SU-DHL-6 (cell line): Measurements from ENCODE around the gene SPPL2A.
"Not testable (repeated sequence)": the region's sequence is repeated elsewhere in the genome, so short reads cannot be mapped to it uniquely, and the experiment has no call there.

Experiments used
- H2AFZ ChIP-seq: fragments of 200-600 bp; sonication (generic); 2 replicates; pipeline ENCODE4 v1.6.1; 2014; ENCODE audit warnings: low read depth, mild to moderate bottlenecking, moderate library complexity, mixed read lengths, antibody characterized with exemption, low read length; ENCODE audit not compliant: severe bottlenecking
- H3F3A ChIP-seq: fragments of 200-600 bp; shearing (Covaris generic); 2 replicates; pipeline ENCODE4 v1.6.0; 2016; ENCODE audit warnings: antibody characterized with exemption, mild to moderate bottlenecking; ENCODE audit not compliant: insufficient read depth
- H3K27ac ChIP-seq: fragments of 200-600 bp; sonication (generic); 2 replicates; pipeline ENCODE4 v1.5.1; 2016; ENCODE audit warnings: low read depth, mild to moderate bottlenecking, low read length, moderate library complexity, mixed read lengths
- H3K27me3 ChIP-seq: fragments of 200-600 bp; sonication (generic), shearing (Covaris generic); 2 replicates; pipeline ENCODE4 v1.6.0; 2014; ENCODE audit warnings: mild to moderate bottlenecking, low read length
- H3K36me3 ChIP-seq: fragments of 200-600 bp; sonication (generic); 2 replicates; pipeline ENCODE4 v1.6.1; 2014; ENCODE audit warnings: mild to moderate bottlenecking, low read length, mixed read lengths
- H3K4me2 ChIP-seq: fragments of 300-600, 200-600 bp; shearing (Covaris generic), sonication (generic); 2 replicates; pipeline ENCODE4 v1.6.0; 2014; ENCODE audit warnings: low read length, low read depth, mild to moderate bottlenecking; ENCODE audit not compliant: poor library complexity, severe bottlenecking
- H3K4me3 ChIP-seq: fragments of 200-600 bp; sonication (generic); 2 replicates; pipeline ENCODE4 v1.5.1; 2014; ENCODE audit warnings: antibody characterized with exemption, low read length, mild to moderate bottlenecking, mixed read lengths; ENCODE audit not compliant: insufficient read depth, poor library complexity, severe bottlenecking
- H3K79me2 ChIP-seq: fragments of 200-600 bp; sonication (generic); 2 replicates; pipeline ENCODE4 v1.6.1; 2014; ENCODE audit warnings: mild to moderate bottlenecking, low read length, moderate library complexity; ENCODE audit not compliant: insufficient read depth
- H3K9ac ChIP-seq: fragments of 200-600 bp; sonication (generic); 2 replicates; pipeline ENCODE4 v1.7.0; 2014; ENCODE audit warnings: mild to moderate bottlenecking, low read length
- H3K9me2 ChIP-seq: fragments of 200-600 bp; sonication (generic); replicated peaks from 2 replicates; pipeline ENCODE4 v1.6.1; 2014; ENCODE audit warnings: low read length; ENCODE audit not compliant: insufficient read depth
- H3K9me3 ChIP-seq: fragments of 200-600 bp; sonication (generic); 2 replicates; pipeline ENCODE4 v1.6.1; 2014; ENCODE audit warnings: low read length, mixed read lengths; ENCODE audit not compliant: insufficient read depth
- H4K20me1 ChIP-seq: fragments of 200-600 bp; sonication (generic); 2 replicates; pipeline ENCODE4 v1.6.1; 2014; ENCODE audit warnings: low read depth, mild to moderate bottlenecking, antibody characterized with exemption, low read length, moderate library complexity, mixed read lengths
- EZH2phosphoT487 ChIP-seq: fragments of 200-600 bp; sonication (generic), shearing (Covaris generic); conservative IDR thresholded peaks from 2 replicates; pipeline ENCODE4 v1.6.1; 2018; ENCODE audit warnings: mild to moderate bottlenecking, antibody characterized with exemption, low read length, moderate library complexity, mixed read lengths
- TF ChIP-seq, protein P1 (sequence below): fragments of 200-600 bp; sonication (generic); IDR thresholded peaks from one replicate; pipeline ENCODE4 v1.5.1; 2017; ENCODE audit warnings: antibody characterized with exemption, mild to moderate bottlenecking, low read length, moderate library complexity; ENCODE audit not compliant: insufficient read depth, poor library complexity, severe bottlenecking

Gene SPPL2A

DNA sequence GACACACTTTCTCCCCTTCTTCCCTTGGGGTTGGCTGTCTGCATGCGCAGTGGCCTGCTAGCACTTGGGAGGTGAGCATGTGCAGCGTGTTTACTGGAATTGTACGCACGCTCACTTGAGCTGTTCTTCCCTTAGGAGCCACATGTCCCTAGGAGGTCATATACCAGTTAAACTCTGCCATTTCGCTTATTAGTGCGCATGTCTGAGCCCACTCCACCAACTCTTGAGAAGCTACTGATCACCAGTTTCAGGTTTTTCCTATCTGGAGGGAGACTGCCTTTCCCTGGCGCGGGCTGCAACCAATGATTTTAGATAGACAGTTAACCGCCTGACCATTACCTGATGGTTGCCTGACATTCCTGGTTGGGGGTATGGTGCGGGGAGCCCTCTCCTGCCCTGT lies 47.6 kb upstream of the SPPL2A start:
- no peak overlapping the region for H3K4me2 ChIP-seq
- no peak overlapping the region for H3K9ac ChIP-seq
- no peaks in the 10 kb centered on the region for H3F3A ChIP-seq
- no peaks in the 10 kb centered on the region for H3K9me3 ChIP-seq
- H3K79me2 ChIP-seq: no peaks in the 10 kb centered on the region
- no peak overlapping the region for H3K4me3 ChIP-seq
- no peaks in the 10 kb centered on the region for H3K27me3 ChIP-seq
- no peaks in the 10 kb centered on the region for H3K36me3 ChIP-seq
- no peak overlapping the region for H3K27ac ChIP-seq
- H3K9me2 ChIP-seq: no peaks in the 10 kb centered on the region
- H4K20me1 ChIP-seq: no peaks in the 10 kb centered on the region
- no peak overlapping the region for H2AFZ ChIP-seq
- TF ChIP-seq, protein P1, sequence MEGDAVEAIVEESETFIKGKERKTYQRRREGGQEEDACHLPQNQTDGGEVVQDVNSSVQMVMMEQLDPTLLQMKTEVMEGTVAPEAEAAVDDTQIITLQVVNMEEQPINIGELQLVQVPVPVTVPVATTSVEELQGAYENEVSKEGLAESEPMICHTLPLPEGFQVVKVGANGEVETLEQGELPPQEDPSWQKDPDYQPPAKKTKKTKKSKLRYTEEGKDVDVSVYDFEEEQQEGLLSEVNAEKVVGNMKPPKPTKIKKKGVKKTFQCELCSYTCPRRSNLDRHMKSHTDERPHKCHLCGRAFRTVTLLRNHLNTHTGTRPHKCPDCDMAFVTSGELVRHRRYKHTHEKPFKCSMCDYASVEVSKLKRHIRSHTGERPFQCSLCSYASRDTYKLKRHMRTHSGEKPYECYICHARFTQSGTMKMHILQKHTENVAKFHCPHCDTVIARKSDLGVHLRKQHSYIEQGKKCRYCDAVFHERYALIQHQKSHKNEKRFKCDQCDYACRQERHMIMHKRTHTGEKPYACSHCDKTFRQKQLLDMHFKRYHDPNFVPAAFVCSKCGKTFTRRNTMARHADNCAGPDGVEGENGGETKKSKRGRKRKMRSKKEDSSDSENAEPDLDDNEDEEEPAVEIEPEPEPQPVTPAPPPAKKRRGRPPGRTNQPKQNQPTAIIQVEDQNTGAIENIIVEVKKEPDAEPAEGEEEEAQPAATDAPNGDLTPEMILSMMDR: no peak
- TF ChIP-seq EZH2phosphoT487: no peak

GRCh38 chr15:50812181-50812506 lies 46.6 kb upstream of the SPPL2A start:
- not testable (repeated sequence) for H3K79me2 ChIP-seq, H3F3A ChIP-seq, H3K9me3 ChIP-seq, H2AFZ ChIP-seq, H3K9me2 ChIP-seq, H3K27ac ChIP-seq, H3K4me3 ChIP-seq, H3K9ac ChIP-seq, H3K27me3 ChIP-seq, H4K20me1 ChIP-seq, H3K4me2 ChIP-seq, H3K36me3 ChIP-seq

GRCh38 chr15:50811461-50812180 lies 46.1 kb upstream of the SPPL2A start:
- not testable (repeated sequence) for H3F3A ChIP-seq, H2AFZ ChIP-seq, H3K9me2 ChIP-seq, H4K20me1 ChIP-seq, H3K27me3 ChIP-seq, H3K9me3 ChIP-seq, H3K27ac ChIP-seq, H3K4me2 ChIP-seq, H3K9ac ChIP-seq, H3K36me3 ChIP-seq, H3K79me2 ChIP-seq, H3K4me3 ChIP-seq

DNA sequence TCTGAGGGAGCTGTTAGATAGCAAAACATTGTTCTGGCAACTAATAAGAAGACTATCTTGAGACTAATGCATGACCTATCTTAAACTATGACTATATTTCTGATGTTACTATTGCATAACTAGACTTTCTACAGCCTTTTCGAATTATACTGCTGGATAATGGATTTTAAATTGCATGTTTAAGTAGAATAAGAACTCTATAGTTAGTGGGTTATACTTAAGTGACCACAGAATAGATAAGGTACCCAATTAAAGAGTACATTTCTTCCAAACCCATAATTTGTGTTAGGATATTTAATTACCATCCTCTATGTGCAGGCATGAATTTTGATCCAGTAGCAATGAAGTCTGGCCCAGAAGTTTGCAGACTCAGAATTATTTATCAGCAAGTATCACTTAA lies 44.6 kb upstream of the SPPL2A start:
- Histone ChIP-seq H2AFZ (no peak overlapping the region), H3K27ac (no peak overlapping the region), H3K36me3 (no peaks in the 10 kb centered on the region), H3K79me2 (no peaks in the 10 kb centered on the region), H3F3A (no peaks in the 10 kb centered on the region), H3K4me2 (no peak overlapping the region), H3K4me3 (no peak overlapping the region), H3K27me3 (no peaks in the 10 kb centered on the region), H3K9me3 (no peaks in the 10 kb centered on the region), H3K9me2 (no peaks in the 10 kb centered on the region), H4K20me1 (no peaks in the 10 kb centered on the region), H3K9ac (no peak overlapping the region)
- TF ChIP-seq, protein P1: no peak
- no peak for TF ChIP-seq EZH2phosphoT487
